NCI-H446 (cell line): ENCODE measurements around the gene KLHDC7A.

Experiments used
- DNase-seq, 2 experiments: peaks; one replicate each; lab custom pipeline; 2025; lab: John Stamatoyannopoulos, UW

KLHDC7A gene

DNA sequence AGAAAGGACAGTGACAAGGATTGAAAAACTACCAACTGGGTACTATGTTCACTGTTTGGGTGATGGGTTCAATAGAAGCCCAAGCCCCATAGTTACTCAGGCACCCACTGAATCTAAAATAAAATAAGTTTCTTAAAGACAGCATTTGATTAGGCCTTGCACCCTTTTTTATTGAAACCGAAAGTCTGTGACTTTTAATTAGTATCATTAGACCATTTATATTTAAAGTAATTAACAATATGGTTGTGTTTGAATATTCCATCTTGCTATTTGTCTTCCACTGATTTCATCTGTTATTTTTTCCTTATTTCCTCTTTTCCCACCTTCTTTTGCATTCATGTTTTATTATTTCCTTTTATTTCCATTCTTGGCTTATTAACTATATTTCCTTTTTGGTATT is 27.4 kb downstream of the KLHDC7A start:
- DNase-seq: no peak

DNA sequence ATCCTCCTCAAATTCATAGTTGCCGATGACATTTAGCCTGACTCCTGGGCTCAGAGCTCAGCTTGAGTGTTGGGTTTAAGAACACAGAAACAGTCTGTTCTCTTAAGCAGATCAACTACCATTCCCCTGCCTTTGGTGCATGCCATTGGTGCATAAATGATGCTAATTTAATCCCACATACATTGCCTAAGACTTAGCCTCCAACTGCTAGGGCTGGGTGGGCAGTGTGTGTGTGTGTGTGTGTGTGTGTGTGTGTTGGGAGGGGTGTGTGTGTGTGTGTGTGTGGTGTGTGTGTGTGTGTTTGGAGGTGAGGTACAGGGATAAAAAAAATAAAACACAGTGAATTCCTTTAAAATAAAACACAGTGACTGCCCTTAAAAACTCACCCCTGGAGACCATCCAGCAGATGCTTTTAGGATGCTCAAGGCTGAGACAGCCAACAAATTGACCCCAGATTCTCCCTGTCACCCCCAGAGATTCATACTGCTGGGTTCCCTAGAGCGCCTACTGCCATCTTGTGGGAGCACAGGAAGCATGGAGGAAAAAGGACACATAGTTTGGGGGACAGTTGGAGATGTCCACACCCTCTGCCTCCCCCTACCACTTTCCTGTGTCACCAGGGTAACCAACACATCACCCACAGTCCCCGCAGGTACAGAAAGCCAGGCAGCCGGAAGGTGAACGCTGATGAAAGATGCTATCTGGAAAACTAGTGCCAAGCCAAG is 30.6 kb downstream of the KLHDC7A start:
- no peak for DNase-seq

DNA sequence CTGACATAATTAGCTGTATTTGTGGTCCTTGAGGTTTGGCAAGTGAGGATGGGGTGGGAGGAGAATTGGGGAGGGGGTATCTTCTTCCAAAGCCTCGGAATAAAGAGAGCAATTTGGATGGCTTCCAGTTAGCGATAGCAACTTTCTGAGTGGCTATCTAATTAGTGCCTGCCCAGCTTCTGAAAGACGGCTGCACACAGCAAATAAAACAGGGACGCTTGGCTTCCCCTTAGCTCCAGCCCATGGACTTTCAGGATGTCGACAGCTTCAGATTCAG is 31.1 kb downstream of the KLHDC7A start:
- no peak for DNase-seq

DNA sequence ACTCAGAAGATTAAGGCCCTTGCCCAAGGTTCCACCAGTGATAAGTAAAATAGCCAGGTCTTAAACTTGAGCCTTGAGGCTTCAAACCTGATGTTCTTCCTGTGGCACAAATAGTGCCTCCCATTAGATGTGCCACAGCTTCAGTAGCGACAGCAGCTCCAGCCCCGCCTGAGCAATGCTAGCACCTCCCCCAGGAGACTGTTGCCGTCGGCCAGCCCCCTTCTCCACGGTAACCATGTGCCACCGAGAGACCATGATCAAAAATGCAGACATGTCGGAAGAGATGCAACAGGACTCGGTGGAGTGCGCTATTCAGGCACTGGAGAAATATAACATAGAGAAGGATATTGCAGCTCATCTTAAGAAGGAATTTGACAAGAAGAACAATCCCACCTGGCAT is 32.2 kb downstream of the KLHDC7A start:
- DNase-seq: no peak

DNA sequence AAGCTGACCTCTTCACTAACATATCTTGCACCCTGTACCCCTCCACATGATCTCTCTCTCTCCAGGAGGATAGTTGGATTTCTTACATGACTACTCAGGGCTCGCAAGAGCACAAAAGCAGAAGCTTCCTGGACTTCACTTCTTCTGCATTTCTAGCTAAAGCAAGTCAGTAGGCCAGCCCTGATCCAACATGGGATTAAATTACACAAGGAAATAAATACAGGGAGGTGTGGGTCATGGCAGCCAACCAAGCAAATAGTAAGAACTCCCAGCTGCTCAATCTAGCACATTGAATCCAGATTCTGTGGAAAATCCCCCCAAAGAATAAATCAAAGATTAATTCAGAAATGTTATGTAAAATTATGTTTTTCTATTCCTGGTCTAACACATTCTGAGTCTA is 33.3 kb downstream of the KLHDC7A start:
- no peak for DNase-seq

DNA sequence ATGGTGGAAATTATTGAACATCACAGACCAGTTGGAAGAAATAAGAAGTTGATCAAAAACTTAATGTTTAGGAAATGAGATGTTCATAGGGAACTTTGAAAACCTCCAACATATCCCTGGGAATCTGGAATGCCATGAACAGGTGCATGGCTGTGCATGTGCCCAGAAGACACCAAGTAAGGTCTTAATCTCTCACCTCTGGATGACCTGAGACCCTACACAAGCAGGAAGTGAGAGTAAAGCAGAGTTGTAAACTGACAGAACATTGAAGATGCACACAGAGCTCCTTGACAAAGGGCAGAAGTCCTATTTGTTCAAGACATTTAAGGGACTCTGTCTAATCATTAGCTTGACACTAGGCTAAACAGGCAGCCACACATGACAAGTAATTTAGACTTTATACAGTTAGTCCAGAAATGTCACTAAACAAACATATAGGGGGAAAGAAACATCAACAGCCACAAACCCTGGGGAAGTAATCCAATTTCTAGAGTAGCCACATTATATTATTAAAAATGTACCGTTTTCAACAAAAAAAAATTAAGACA is 34.5 kb downstream of the KLHDC7A start:
- DNase-seq: no peak

DNA sequence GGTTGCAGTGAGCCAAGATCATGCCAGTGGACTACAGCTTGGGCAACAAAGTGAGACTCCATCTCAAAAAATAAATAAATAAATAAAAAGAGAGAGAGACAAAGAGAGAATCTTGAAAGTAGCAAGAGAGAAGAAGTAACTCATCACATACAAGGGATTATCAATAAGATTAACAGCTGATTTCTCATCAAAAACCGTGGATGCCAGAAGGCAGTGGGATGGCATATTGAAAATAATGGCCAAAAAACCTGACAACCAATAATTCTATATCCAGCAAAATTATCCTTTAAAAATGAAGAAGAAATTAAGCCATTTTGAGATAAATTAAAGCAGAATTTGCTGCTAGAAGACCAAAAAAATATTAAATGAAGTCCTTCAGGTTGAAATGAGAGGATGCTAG is 35.7 kb downstream of the KLHDC7A start:
- no peak for DNase-seq

DNA sequence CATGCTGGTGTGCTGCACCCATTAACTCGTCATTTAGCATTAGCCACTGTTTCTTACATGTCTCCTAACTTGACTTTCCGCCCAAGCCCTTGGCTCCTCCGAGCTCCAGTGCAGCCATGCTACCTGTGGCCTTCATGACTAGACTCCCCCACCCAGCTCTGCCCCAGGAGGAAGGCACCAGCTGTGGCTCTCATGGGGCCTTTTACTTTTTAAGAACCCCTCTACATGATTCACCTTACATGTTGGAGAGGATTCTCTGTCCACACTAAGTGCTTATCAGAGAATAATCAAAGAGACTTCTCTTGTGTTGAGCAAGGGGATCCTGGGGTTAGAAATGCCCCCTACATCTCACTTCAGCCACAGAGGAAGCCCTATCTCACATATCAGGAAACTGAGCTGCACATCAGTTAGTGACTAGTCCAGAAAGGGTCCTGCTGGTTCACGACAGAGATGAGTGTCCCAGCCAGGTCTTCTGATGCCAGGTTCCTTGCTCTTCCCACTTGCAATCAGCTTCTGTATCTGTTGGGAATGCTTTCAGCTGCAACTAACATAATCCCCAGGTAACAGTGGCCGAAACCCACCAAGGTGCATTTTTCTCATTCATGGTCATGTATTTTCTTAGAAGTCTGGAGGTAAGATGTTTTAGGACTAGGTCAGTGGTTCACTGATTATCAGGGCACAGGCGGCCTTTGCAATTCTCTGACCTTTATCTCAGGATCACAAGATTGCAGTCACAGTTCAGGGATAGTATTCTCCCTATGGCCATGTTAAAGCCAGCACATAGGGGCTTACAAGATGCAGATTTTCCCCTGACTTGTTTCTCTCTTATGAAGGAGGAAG is 45.9 kb downstream of the KLHDC7A start:
- DNase-seq: no peak

DNA sequence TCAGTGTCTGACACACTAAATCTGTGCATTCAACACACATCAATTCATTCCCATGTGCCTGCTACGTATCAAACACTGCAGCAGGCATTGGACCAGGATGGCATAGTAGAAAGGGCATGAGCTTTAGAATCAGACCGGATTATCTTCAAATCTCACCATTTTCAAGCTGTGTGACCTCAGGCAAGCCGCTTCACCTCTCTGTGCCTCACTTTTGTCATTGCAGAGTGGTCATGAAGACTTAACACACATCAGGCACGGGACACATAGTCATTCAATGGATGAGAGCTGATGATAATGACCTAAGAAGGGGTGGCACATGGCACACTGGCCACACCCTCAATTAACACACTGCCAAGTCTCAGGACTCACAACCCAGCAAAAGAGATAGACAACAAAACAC is 46.8 kb downstream of the KLHDC7A start:
- no peak for DNase-seq

DNA sequence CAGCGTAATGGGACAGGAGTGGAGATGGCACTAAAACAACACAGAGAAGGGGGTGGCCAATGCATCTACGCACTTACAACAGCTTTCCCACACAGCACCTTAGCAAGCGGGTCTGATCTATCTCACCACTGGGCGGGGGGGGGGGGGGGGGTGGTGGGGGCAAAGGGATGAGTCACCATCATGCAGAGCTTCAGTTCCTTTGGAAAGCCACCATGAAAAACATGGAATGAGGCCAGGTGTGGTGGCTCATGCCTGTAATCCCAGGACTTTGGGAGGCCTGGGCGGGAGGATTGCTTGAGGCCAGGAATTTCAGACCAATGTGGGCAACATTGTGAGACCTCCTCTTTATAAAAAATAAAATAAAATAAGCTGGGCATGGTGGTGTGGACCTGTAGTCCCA is 47.2 kb downstream of the KLHDC7A start:
- DNase-seq: no peak

DNA sequence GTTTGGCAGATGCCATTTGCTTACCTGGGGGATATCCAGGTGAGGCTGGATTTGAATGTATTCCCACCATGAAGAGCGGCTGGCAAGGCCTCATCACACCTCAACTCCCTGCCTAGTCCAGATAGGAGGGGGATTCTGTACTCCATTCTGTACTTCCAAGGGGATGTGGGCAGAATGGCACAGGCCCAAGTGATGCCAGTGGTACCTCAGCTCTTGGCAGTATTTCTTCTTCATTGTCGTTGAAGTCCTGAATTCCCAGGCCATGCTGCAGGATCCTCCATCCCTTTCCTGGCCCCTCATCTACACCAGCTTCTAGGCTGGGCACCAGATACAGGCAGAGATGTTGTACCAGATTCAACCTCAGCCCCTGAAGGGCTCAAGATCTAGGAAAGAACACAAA is 47.9 kb downstream of the KLHDC7A start:
- no peak for DNase-seq

DNA sequence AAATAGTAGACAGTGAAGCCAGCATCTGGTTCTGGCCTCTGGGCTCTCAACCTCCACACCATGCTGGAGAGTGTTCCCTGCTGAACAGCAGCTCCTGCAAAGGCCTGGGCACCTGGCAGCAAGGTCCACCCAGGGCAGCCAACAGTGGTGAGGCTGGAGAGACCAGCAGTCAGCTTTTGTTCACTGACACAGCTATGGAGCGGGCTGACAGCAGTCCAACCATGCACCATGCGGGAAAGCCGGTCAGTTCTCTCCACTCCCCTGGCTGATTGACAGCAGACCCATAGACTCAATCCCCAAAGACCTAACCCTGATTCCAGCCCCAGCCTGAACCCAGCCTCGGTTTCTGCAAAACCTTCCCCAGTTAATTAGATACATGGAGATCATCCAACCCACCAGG is 49.0 kb downstream of the KLHDC7A start:
- DNase-seq: no peak

DNA sequence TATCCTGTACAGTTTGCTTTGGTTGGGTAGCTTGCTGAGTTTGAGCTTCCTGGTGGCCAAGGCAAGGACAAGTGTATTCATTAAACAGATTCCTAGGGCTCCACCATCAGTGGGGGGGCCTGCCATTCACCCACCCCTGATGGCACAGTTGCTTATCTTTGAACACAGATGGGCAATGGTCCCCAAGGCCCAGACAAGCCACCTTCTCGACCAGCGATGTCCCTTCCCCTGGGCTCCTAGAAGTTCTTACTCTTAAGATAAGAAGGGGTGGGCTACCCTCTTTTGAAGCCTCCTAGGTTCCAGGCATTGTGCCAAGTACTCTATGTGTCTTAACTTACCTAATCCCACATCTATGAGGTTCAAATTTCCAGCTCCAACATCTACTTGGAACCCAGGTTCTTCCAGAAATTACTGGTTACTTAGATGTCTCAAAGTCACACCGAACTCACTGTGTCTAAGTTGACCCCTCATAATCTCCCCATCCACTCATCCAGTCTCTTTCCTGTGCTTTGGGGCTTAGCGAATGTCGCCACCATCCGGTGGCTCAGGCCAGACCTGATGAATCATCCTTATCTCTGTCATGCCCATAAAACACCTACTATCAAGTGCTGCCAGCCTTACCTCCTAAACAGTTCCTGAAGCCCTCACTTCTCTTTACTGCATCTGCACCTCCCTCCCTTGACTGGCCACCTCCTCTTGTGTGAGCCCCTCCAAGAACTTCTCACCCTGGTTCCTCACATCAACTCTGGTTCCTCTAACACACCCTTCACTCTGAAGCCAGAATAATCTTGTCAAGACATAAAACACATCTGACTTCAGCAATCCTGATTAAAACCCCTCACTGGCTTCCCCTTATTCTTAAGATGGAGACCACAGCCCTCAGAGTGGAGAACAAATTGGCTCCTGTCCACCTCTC is 50.1 kb downstream of the KLHDC7A start:
- DNase-seq: no peak

DNA sequence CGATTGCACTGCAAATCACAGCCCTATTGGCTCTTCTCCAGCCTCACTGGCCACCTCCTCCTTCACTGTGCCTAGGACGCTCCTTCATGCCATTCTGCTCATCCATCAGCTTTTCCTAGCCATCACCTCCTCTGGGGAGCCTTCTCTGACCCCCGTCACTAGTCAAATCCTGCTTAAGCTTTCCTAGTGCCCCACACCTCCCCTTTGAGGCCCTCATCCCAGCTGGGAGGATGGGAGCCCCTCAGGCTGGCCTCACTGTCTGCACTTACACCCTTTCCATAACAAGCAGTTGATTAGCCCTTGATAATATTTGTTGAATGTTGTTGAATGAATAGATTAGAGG is 50.7 kb downstream of the KLHDC7A start:
- no peak for DNase-seq

DNA sequence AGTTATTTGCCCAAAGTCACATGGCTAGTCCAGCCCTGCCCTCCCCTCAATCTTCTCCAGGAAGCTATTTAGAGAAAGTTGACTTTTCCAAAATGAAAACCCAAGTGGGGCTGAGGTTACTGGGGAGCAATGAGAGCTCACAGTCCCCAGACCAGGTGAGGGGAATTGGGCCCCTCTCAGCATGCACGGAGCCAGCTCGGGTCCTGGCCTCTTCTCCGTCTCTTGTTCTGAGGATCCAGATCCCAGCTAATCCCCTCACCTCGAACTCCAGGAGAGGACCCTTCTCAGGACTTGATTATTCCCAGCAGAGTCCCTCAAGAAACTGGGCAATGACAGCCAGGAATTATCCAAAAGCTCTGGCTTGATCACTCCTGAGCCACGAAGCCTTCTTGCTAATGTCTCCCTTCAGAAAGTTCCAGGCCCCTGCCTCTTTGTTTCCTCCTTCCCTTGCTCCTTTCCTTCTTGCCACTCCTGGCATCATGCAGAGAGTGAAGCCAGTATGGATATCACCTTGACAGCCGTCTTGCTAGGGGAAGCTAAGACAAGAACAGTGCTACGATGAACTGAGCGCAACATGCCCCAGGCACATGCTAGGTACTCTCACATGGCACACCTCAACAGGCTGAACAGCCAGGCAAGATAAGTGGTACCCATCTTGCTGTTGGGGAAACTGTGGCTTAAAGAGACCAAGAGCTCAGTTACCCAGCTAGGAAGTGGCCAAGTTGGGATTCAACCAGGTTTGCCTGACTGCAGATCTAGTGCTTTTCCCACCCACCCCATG is 51.9 kb downstream of the KLHDC7A start:
- no peak for DNase-seq

DNA sequence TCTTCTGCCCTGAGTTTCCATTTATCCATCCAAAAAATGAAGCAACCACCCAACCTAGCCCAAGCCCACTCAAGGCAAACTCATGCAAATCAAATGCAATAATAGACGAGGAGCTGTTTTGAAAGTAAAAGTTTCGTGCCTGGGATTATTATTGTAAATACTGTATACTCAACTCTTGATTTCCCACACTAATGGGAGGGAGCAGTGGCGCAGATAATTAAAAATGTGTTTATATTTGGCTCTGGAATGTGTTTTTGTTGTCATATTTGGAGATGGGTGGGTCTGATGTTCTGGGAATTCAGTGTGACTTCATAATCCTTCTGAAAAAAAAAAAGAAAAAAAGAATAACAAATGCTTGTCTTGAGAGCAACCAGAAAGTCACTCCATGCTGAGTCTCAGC is 52.5 kb downstream of the KLHDC7A start:
- DNase-seq: no peak

DNA sequence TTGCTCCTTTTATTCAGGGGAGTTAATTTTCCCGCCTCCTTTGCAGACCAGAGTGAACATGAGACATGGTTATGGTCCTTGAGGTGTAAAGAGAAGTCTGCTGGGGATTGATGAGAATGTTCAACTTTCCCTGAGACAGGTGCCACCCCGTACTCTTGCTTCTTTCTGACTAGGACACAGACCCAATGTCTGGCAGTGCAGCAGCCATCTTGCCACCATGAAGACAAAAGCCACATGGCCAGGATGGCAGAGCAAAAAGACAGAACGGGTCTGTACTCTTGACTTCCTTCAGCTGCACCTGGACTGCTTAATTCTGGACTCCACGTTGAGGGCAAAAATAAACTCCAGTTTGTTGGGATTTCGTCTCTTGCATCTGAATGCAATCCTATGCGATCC is 54.1 kb downstream of the KLHDC7A start:
- no peak for DNase-seq
